ENCODE results near the gene ACTMAP. TPM values are rescaled to one million over a fixed set of nuclear protein-coding genes. Genes with fewer than 3 reads are reported as not detected.
A peak's percentile ranks its signal among the peaks of the same experiment; 100 is the strongest.

Gene ACTMAP
- total and polyA plus RNA-seq, 9 of the 15 experiments (the other 6 are each of a cell fraction or from before 2014, with no cell fraction given) = 1.7 to 16.6 (median 4.9) TPM

DNA sequence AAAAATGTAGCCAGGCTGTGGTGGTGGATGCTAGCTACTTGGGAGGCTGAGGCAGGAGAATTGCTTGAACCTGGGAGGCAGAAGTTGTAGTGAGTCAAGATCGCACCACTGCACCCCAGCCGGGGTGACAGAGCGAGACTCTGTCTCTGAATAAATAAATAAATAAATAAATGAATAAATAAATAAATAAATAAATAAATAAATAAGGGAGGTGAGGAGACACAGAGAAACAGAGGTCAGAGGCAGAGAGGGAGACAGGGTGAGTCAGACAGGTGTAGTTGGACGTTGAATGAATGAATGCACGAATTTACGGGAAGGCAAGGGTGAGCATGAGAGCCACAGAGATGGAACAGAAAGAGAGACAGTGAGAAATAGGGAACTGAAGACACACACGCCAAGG lies 30.9 kb upstream of the ACTMAP start:
- WGBS (ENCODE audit: insufficient coverage, low coverage, missing lambda C conversion rate) = 82% methylated on average over 7 of the region's 7 CpGs
- Histone ChIP-seq H3K36me3 (ENCODE audit: control insufficient read depth, insufficient read depth, low read length) (no peaks in the 10 kb centered on the region), H3K9me1 (ENCODE audit: control insufficient read depth, insufficient read depth, low read length) (no peaks in the 10 kb centered on the region), H3K4me1 (replicated peaks in 1 of 2; ENCODE audit: control insufficient read depth in 2 of 2, insufficient read depth in 2 of 2, low read length in 2 of 2) (peaks cover 12 to 23% of the 10 kb centered on the region in 2 experiments; a peak in 4 of 5 replicates), H2AFZ (ENCODE audit: low read depth, low read length) (no peak overlapping the region), H3K4me3 (no peak overlapping the region), H3K9me3 (replicated peaks; ENCODE audit: control insufficient read depth, insufficient read depth, low read depth, low read length) (no peaks in the 10 kb centered on the region), H3K27ac (ENCODE audit: extremely low read depth, low read depth, low read length) (no peak overlapping the region), H3K27me3 (ENCODE audit: control insufficient read depth in 2 of 2, insufficient read depth in 2 of 2, low read length in 2 of 2) (no peaks in the 10 kb centered on the region), H4K20me1 (replicated peaks; ENCODE audit: control insufficient read depth, insufficient read depth, low read length) (no peaks in the 10 kb centered on the region), H3K79me2 (ENCODE audit: control insufficient read depth, insufficient read depth, low read length) (no peaks in the 10 kb centered on the region), H3K9ac (ENCODE audit: insufficient read depth in 1 of 2, low read depth in 2 of 2, low read length in 2 of 2) (no peak overlapping the region), H3K4me2 (ENCODE audit: insufficient read depth, low read length) (no peak overlapping the region)
- no peak for FAIRE-seq
- POLR2A ChIA-PET = no interaction called here
- intact Hi-C loops (cut with micrococcal nuclease) (no loop called here), in situ Hi-C loops (cut with MboI) (no loop called here)
- no peak for ATAC-seq
- DNase-seq (ENCODE audit: extremely low read depth in 1 of 4, low spot score in 3 of 4) = no peak
- TF ChIP-seq, protein P1, sequence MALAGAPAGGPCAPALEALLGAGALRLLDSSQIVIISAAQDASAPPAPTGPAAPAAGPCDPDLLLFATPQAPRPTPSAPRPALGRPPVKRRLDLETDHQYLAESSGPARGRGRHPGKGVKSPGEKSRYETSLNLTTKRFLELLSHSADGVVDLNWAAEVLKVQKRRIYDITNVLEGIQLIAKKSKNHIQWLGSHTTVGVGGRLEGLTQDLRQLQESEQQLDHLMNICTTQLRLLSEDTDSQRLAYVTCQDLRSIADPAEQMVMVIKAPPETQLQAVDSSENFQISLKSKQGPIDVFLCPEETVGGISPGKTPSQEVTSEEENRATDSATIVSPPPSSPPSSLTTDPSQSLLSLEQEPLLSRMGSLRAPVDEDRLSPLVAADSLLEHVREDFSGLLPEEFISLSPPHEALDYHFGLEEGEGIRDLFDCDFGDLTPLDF (CRISPR knock-in tag; IDR thresholded peaks at IDR 0.05) = no peak
- no TSS peak for BruUV-seq (replicated peaks)
- CTCF ChIA-PET (ENCODE audit: low intra/inter-chr PET ratio) = no interaction called here

DNA sequence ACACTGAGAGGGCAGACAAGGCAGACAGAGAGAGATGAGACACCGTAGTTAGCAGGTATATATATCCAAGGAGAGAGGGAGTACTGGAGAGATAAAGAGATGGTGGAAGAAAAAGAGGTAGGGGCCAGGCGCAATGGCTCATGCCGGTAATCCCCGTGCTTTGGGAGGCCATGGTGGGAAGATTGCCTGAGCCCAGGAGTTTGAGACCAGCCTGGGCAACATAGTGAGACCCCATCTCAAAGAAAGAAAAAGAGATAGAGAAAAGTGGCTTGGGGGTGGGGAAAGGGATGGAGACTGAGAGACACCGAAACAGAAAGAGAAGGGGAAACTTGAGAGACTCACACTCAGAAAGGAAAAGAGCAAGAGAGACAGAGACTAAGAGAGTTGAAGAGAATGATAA lies 30.3 kb upstream of the ACTMAP start:
- Histone ChIP-seq H3K4me3 (no peak overlapping the region), H3K9ac (ENCODE audit: insufficient read depth in 1 of 2, low read depth in 2 of 2, low read length in 2 of 2) (peak overlapping the region in 1 of 2 experiments; percentile 64; a peak in 1 of 4 replicates), H3K36me3 (ENCODE audit: control insufficient read depth, insufficient read depth, low read length) (no peaks in the 10 kb centered on the region), H3K27me3 (ENCODE audit: control insufficient read depth in 2 of 2, insufficient read depth in 2 of 2, low read length in 2 of 2) (no peaks in the 10 kb centered on the region), H3K4me1 (replicated peaks in 1 of 2; ENCODE audit: control insufficient read depth in 2 of 2, insufficient read depth in 2 of 2, low read length in 2 of 2) (peaks cover 12 to 23% of the 10 kb centered on the region in 2 experiments; a peak in 4 of 5 replicates), H3K79me2 (ENCODE audit: control insufficient read depth, insufficient read depth, low read length) (no peaks in the 10 kb centered on the region), H2AFZ (ENCODE audit: low read depth, low read length) (no peak overlapping the region), H3K27ac (ENCODE audit: extremely low read depth, low read depth, low read length) (no peak overlapping the region), H4K20me1 (replicated peaks; ENCODE audit: control insufficient read depth, insufficient read depth, low read length) (no peaks in the 10 kb centered on the region), H3K4me2 (ENCODE audit: insufficient read depth, low read length) (no peak overlapping the region), H3K9me3 (replicated peaks; ENCODE audit: control insufficient read depth, insufficient read depth, low read depth, low read length) (no peaks in the 10 kb centered on the region), H3K9me1 (ENCODE audit: control insufficient read depth, insufficient read depth, low read length) (no peaks in the 10 kb centered on the region)
- WGBS (ENCODE audit: insufficient coverage, low coverage, missing lambda C conversion rate) = 78% methylated on average over 5 of the region's 5 CpGs
- DNase-seq (ENCODE audit: extremely low read depth in 1 of 4, low spot score in 3 of 4) = no peak
- FAIRE-seq = no peak
- no peak for ATAC-seq
- intact Hi-C loops (cut with micrococcal nuclease) (no loop called here), in situ Hi-C loops (cut with MboI) (no loop called here)
- BruUV-seq (replicated peaks) = no TSS peak
- ChIA-PET CTCF (ENCODE audit: low intra/inter-chr PET ratio) (no interaction called here), POLR2A (interaction anchor here (0.6 to 1.1 kb wide), 3 partner anchors 18 to 50 kb away, joined by 3 read pairs; no protein-coding TSS in a partner anchor)
- TF ChIP-seq RBM17 (IDR thresholded peaks at IDR 0.05; ENCODE audit: borderline replicate concordance, low read depth, low read length) (no peak), MAFG (tag; conservative IDR thresholded peaks at IDR 0.05) (no peak), PCBP1 (IDR thresholded peaks at IDR 0.05; ENCODE audit: low read depth, low read length, poor library complexity, severe bottlenecking) (no peak), KDM1A (IDR thresholded peaks at IDR 0.05) (no peak), LCOR (CRISPR knock-in tag; IDR thresholded peaks at IDR 0.05) (no peak), DPF2 (IDR thresholded peaks at IDR 0.05) (no peak), POLR2A (conservative IDR thresholded peaks at IDR 0.05) (no peak)
- TF ChIP-seq, protein P2, sequence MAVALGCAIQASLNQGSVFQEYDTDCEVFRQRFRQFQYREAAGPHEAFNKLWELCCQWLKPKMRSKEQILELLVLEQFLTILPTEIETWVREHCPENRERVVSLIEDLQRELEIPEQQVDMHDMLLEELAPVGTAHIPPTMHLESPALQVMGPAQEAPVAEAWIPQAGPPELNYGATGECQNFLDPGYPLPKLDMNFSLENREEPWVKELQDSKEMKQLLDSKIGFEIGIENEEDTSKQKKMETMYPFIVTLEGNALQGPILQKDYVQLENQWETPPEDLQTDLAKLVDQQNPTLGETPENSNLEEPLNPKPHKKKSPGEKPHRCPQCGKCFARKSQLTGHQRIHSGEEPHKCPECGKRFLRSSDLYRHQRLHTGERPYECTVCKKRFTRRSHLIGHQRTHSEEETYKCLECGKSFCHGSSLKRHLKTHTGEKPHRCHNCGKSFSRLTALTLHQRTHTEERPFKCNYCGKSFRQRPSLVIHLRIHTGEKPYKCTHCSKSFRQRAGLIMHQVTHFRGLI (CRISPR knock-in tag; IDR thresholded peaks at IDR 0.05) = no peak
- TF ChIP-seq, protein P3, sequence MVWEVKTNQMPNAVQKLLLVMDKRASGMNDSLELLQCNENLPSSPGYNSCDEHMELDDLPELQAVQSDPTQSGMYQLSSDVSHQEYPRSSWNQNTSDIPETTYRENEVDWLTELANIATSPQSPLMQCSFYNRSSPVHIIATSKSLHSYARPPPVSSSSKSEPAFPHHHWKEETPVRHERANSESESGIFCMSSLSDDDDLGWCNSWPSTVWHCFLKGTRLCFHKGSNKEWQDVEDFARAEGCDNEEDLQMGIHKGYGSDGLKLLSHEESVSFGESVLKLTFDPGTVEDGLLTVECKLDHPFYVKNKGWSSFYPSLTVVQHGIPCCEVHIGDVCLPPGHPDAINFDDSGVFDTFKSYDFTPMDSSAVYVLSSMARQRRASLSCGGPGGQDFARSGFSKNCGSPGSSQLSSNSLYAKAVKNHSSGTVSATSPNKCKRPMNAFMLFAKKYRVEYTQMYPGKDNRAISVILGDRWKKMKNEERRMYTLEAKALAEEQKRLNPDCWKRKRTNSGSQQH (CRISPR knock-in tag; IDR thresholded peaks at IDR 0.05) = no peak
- TF ChIP-seq, protein P4, sequence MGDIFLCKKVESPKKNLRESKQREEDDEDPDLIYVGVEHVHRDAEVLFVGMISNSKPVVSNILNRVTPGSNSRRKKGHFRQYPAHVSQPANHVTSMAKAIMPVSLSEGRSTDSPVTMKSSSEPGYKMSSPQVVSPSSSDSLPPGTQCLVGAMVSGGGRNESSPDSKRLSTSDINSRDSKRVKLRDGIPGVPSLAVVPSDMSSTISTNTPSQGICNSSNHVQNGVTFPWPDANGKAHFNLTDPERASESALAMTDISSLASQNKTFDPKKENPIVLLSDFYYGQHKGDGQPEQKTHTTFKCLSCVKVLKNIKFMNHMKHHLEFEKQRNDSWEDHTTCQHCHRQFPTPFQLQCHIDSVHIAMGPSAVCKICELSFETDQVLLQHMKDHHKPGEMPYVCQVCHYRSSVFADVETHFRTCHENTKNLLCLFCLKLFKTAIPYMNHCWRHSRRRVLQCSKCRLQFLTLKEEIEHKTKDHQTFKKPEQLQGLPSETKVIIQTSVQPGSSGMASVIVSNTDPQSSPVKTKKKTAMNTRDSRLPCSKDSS (IDR thresholded peaks at IDR 0.05; ENCODE audit: low read depth, partially characterized antibody) = no peak

Data from K562 (cell line).